ENCODE data around the gene HERPUD2.

- no peak for TF ChIP-seq POLR2A (IDR thresholded peaks at IDR 0.05)
- TF ChIP-seq, protein P1, sequence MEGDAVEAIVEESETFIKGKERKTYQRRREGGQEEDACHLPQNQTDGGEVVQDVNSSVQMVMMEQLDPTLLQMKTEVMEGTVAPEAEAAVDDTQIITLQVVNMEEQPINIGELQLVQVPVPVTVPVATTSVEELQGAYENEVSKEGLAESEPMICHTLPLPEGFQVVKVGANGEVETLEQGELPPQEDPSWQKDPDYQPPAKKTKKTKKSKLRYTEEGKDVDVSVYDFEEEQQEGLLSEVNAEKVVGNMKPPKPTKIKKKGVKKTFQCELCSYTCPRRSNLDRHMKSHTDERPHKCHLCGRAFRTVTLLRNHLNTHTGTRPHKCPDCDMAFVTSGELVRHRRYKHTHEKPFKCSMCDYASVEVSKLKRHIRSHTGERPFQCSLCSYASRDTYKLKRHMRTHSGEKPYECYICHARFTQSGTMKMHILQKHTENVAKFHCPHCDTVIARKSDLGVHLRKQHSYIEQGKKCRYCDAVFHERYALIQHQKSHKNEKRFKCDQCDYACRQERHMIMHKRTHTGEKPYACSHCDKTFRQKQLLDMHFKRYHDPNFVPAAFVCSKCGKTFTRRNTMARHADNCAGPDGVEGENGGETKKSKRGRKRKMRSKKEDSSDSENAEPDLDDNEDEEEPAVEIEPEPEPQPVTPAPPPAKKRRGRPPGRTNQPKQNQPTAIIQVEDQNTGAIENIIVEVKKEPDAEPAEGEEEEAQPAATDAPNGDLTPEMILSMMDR (IDR thresholded peaks at IDR 0.05): no peak
Observed at GRCh38 chr7:35593899-35594298, 101.0 kb downstream of the HERPUD2 start.
